GM13977 (cell line): ENCODE data around the gene CACTIN.

Experiments used
- DNase-seq: peaks from one replicate; pipeline ENCODE4 v3.0.0; 2012; ENCODE audit warnings: low spot score
- in situ Hi-C: fragments of 300-500 bp; cut with MboI; formaldehyde crosslinking; loops from one replicate; pipeline ENCODE4 v1.12.0; 2022; ENCODE audit warnings: low sequenced_read_pairs, low pct_unique_long_range_greater_than_20kb, mixed read lengths, inconsistent platforms; ENCODE audit not compliant: unreplicated experiment
- TF ChIP-seq, protein P1 (sequence below): IDR thresholded peaks from 2 replicates; pipeline ENCODE4 v1.5.1; 2012; ENCODE audit warnings: mild to moderate bottlenecking, control low read depth; ENCODE audit not compliant: insufficient read depth; ENCODE audit errors: extremely low read depth, missing control alignments

The CACTIN gene

DNA sequence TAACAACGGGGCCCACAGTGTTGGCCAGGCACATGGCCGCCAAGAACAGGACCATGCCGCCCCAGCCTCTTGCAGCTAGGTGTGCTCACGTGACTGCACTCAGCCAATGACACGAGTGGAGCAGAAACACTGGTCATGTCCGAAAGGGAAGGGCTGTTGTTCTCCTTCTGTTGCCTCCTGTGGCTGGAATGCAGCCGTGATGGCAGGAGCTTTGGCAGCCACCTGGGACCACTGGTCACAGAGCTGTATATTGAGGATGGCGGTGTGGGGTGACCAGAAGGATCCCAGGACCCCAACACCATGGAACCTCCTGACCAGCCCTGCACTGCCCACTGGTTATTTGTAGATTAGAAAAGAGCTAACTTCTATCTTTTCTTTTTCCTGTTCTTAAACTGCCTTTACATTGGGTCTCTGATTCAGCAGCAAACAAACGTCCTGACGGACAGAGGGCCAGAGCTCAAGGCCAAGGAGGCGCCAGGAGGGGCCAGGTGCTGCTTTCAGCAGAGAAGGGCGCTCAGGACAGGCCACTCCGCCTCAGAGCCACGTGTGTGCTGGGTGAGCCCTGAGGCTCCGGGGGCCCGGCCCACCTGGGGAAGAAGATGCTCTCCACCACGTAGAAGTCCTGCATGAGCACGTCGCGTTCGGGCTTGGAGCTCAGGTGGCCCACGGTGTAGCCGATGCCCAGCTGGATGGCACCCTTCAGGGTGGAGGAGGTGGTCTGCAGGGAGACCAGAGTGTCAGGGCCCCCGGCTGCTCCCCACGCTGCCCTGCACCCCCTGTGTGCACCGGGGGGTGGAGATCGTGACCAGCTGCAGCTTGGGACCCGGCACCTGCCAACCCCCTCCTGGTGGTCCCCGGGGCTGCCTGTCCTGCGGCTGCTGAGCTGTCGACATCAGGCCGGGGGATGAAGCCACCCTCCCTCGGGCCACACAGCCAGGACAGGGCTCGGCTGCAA, 35.0 kb upstream of the CACTIN start:
- DNase-seq, result no peak
- TF ChIP-seq, protein P1, sequence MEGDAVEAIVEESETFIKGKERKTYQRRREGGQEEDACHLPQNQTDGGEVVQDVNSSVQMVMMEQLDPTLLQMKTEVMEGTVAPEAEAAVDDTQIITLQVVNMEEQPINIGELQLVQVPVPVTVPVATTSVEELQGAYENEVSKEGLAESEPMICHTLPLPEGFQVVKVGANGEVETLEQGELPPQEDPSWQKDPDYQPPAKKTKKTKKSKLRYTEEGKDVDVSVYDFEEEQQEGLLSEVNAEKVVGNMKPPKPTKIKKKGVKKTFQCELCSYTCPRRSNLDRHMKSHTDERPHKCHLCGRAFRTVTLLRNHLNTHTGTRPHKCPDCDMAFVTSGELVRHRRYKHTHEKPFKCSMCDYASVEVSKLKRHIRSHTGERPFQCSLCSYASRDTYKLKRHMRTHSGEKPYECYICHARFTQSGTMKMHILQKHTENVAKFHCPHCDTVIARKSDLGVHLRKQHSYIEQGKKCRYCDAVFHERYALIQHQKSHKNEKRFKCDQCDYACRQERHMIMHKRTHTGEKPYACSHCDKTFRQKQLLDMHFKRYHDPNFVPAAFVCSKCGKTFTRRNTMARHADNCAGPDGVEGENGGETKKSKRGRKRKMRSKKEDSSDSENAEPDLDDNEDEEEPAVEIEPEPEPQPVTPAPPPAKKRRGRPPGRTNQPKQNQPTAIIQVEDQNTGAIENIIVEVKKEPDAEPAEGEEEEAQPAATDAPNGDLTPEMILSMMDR, result no peak
- in situ Hi-C loops, result loop anchor here (5.0 kb wide), 1 partner anchor 41 kb away; the partner anchor contains the start of gene PIP5K1C

DNA sequence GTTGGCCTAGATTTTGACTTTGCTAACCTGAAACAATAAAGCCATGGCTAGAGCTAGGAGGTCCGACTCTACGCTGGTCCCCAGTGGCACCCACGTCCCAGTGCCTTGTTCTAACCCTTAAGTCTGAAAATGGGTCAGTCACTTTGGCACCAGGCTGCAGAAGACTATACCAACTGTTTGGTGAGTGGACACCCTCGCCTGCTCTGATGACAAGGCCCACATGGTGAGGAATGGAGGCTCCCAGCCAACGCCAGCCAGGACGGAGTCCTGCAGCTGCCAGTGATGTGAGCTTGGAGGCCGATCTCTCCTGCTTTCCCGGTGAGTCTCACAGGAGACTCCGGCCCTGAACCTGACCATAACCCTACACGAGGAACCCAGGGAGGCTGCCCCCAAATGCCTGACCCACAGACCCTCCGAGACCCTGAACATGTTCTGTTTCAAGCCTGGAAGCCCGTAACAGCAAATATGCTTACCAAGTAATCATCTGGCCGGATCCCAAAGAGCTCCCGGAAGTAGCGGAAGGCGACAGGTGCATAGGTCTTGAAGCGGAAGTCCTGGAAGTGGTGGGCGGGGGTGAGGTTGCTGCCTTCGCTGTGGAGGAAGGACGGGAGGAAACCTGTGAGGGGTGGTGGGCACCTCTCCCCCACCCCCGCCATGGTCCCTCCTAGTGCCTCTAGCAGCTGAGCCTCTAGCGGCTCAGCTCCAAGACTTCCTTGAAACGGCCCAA, 34.1 kb upstream of the CACTIN start:
- in situ Hi-C loops, result loop anchor here (5.0 kb wide), 1 partner anchor 42 kb away; the partner anchor contains the start of gene PIP5K1C
- TF ChIP-seq, protein P1, result no peak
- no peak for DNase-seq

DNA sequence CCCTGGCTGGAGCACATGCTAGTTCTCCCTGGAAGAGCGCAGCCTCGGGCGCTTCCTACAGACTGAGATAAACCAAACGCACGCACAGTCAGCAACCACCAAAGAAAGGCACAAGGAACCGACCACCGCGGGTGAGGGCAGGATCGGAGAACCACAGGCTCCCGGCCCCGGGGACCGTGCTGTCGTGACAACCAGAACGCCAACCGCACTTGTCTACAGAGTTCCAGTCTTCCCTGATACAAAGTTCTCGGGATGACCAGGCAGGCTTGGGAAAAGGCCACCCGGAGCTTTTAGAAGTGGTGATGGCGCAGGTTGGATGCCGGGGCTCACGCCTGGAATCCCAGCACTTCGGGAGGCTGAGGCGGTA, 33.1 kb upstream of the CACTIN start:
- in situ Hi-C loops, result loop anchor here (5.0 kb wide), 1 partner anchor 43 kb away; the partner anchor contains the start of gene PIP5K1C
- DNase-seq, result no peak
- TF ChIP-seq, protein P1, result no peak

DNA sequence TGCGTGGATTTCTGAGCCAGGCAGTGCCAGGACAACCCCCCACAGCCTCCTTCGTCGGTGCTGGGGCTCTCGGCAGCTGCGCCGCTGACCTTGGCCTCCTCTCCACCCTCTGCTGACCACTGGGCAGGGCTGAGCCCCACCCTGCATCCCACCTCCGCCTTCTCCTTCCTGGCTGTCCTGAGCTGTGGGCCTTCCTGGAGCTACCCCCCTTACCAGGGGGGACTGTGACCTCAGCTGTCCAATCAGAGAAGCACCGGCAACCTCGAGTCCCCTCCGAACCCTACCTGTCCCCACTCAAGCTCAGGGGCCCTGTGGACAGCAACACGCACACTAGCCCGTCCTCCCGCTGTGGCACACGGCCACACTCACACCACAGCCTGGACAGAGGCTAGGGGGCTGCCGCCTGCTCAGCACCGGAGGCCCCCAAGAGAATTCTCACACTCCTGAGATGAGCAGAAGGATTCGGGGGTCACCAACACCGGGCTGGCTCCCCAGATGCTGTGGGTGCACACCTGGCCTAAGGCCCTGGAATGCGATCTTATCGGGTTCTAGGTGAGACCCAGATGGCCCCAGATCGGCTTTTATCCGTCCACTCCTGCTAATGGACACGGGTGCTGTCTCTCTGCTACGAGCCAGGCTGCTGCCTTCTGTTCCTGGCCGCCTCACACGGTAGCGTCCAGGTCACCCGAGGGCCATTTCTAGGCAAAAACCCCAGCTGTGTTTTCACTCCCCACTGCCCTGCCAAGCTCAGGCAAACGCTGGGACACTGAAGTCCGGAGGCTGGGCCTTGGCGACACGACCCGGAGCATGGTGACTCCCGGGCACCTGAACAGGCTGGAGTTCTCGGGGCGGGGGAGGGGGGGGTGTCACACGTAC, 32.5 kb upstream of the CACTIN start:
- in situ Hi-C loops, result no loop called here
- DNase-seq, result no peak
- TF ChIP-seq, protein P1, result no peak

DNA sequence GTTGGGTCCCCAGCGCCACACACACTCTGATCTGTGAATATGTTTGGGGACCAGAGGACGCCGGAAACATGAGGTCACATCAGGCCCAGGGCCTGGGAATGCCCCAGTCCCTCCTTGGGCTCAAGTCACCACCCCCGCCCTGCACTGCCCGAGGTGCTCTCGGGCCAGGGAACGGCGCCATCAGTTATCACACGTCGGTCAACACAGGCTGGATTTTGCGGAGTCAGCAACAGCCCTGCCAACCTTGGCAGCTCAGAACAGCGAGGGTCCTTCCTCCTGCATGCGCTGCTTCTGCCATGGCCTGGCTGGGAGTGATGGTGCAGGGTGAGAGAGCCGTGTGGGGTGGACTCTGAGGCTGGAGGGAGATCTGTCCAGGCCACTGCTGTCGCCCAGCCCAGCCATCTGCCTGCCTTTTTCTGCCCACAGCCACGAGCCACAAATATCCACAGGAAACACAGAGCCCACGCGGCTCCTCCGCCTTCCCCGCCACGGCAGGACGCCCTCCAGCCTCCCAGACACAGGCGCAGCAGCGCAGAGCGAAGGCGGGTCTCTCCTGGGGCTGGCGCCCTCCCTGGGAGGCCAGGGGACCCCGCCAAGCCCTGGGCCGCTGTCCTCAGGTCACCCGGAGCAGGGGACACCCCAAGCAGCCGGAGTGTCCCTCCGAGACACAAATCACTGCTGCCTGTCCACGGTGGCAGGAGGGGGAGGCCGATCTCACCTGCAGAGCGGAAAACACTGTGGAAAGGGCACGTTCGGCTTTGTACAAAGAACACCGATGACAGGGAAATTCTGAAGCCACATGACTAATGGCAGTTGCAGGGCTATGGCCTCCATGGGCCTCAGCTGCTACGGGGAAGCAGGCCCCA, 31.6 kb upstream of the CACTIN start:
- no peak for DNase-seq
- TF ChIP-seq, protein P1, result no peak
- in situ Hi-C loops, result no loop called here
